Right cardiac atrium (tissue), 5 donors: ENCODE measurements around the gene HIGD1C. TPM values are rescaled to one million over a fixed set of nuclear protein-coding genes. Genes with fewer than 3 reads are reported as not detected.
A peak's percentile ranks its signal among the peaks of the same experiment; 100 is the strongest.

ENCODE experiments used
- ATAC-seq, 2 donors: fragments of 200-7000 bp; cut with Tn5 transposase; one replicate each; pipeline versions ENCODE4 v1.8.0 to v1.9.1; 2020; ENCODE audit warnings: moderate library complexity in 2 of 2, mild to moderate bottlenecking in 1 of 2
- DNase-seq, 3 donors: peaks; one replicate each; pipeline ENCODE4 v3.0.0-alpha.2; 2020
- H3K27ac ChIP-seq: one replicate; pipeline ENCODE4 v1.5.1; 2013; ENCODE audit warnings: mild to moderate bottlenecking, low read length, control low read depth, moderate library complexity
- H3K27me3 ChIP-seq: one replicate; pipeline ENCODE4 v1.6.1; 2013; ENCODE audit not compliant: control insufficient read depth, insufficient read depth
- H3K4me1 ChIP-seq: one replicate; pipeline ENCODE4 v1.6.1; 2013; ENCODE audit warnings: low read length; ENCODE audit not compliant: control insufficient read depth, insufficient read depth
- H3K4me3 ChIP-seq: one replicate; pipeline ENCODE4 v1.5.1; 2013; ENCODE audit warnings: low read length, control low read depth
- H3K9me3 ChIP-seq: one replicate; pipeline ENCODE4 v1.6.1; 2013; ENCODE audit warnings: low read length; ENCODE audit not compliant: control insufficient read depth
- WGBS: extraction: QIAGEN DNeasy Blood & Tissue Kit; methylation state at CpG from one replicate; pipeline ENCODE4 v1.1.7; 2013; 5-methylcytosine and 5-hydroxymethylcytosine counted together
- intact Hi-C, 4 donors: fragments of 100-400 bp; cut with DNase I; formaldehyde crosslinking; loops; one replicate each; pipeline versions ENCODE4 v1.11.0 to v1.14.0; 2022 to 2023
- polyA plus RNA-seq: library from polyadenylated mRNA; stranded (reverse); fragments of 200-250 nt; gene quantifications from one replicate; pipeline ENCODE4 v1.2.3, GENCODE V29; 2013
- total RNA-seq, 4 donors: library from RNA; stranded (reverse); fragmentation: NEBNext Ultra II Directional; extraction: Animal tissue kit (Norgen Biotek cat#: 25700); gene quantifications; one replicate each; pipeline ENCODE4 v1.2.1, GENCODE V29; 2021
- donor health status: healthy with polysubstance abuse.
- donor health status: DM: no; HTN: yes; CAD: no.
- donor health status: DM: no; HTN: no; CAD: no.
- donor health status: DM: no; HTN: yes; CAD: no; lungs with severe emphysema.
- donor health status: DM: yes; HTN: yes; CAD: no.

The HIGD1C gene
- total and polyA plus RNA-seq, 5 donors, result not detected

GRCh38 chr12:50933459-50934124 lies 18.8 kb upstream of the HIGD1C start:
- 97% methylated on average over 2 of the region's 2 CpGs for WGBS
- Histone ChIP-seq H3K27ac (no peak overlapping the region), H3K4me1 (peaks cover 7% of the 10 kb centered on the region), H3K4me3 (no peak overlapping the region), H3K27me3 (no peaks in the 10 kb centered on the region), H3K9me3 (no peaks in the 10 kb centered on the region)
- ATAC-seq (no peak), DNase-seq (no peak)
- intact Hi-C loops, result loop anchor here in 1 of 4 donors (10.0 kb wide), 1 partner anchor 109 kb away; no protein-coding TSS in a partner anchor

- ATAC-seq (peak; percentile 53 to 64), DNase-seq (no peak)
- 38% methylated on average over 3 of the region's 3 CpGs for WGBS
- no peaks in the 10 kb centered on the region for H3K9me3 ChIP-seq
- no peaks in the 10 kb centered on the region for H3K27me3 ChIP-seq
- intact Hi-C loops, result loop anchor here in 1 of 4 donors (10.0 kb wide), 1 partner anchor 110 kb away; no protein-coding TSS in a partner anchor
- H3K27ac ChIP-seq, result peak overlapping the region; percentile 77
- no peak overlapping the region for H3K4me3 ChIP-seq
- H3K4me1 ChIP-seq, result peaks cover 6% of the 10 kb centered on the region
Measured at GRCh38 chr12:50934371-50934851, 17.9 kb upstream of the HIGD1C start.

- Histone ChIP-seq H3K27me3 (no peaks in the 10 kb centered on the region), H3K27ac (peak overlapping the region; percentile 68), H3K9me3 (no peaks in the 10 kb centered on the region), H3K4me1 (peaks cover 6% of the 10 kb centered on the region), H3K4me3 (no peak overlapping the region)
- DNase-seq (no peak), ATAC-seq (peak; percentile 48 to 61)
- intact Hi-C loops, result loop anchor here in 1 of 4 donors (10.0 kb wide), 1 partner anchor 110 kb away; no protein-coding TSS in a partner anchor
- WGBS, result 51% methylated on average over 6 of the region's 6 CpGs
Measured at GRCh38 chr12:50934981-50935807, 17.1 kb upstream of the HIGD1C start.

GRCh38 chr12:50936821-50937530 lies 15.4 kb upstream of the HIGD1C start:
- Histone ChIP-seq H3K27ac (no peak overlapping the region), H3K4me1 (peaks cover 6% of the 10 kb centered on the region), H3K4me3 (no peak overlapping the region), H3K27me3 (no peaks in the 10 kb centered on the region), H3K9me3 (no peaks in the 10 kb centered on the region)
- no peak for DNase-seq
- intact Hi-C loops, result loop anchor here in 1 of 4 donors (10.0 kb wide), 1 partner anchor 112 kb away; no protein-coding TSS in a partner anchor
- 87% methylated on average over 9 of the region's 9 CpGs for WGBS
- no peak for ATAC-seq

- Histone ChIP-seq H3K4me1 (peaks cover 6% of the 10 kb centered on the region), H3K27me3 (no peaks in the 10 kb centered on the region), H3K27ac (no peak overlapping the region), H3K4me3 (no peak overlapping the region), H3K9me3 (no peaks in the 10 kb centered on the region)
- intact Hi-C loops, result loop anchor here in 1 of 4 donors (10.0 kb wide), 1 partner anchor 113 kb away; no protein-coding TSS in a partner anchor
- no peak for DNase-seq
- WGBS, result 93% methylated on average over 1 of the region's 1 CpG
- no peak for ATAC-seq
Measured at GRCh38 chr12:50937653-50938052, 14.7 kb upstream of the HIGD1C start.

- H3K9me3 ChIP-seq, result no peaks in the 10 kb centered on the region
- no peak overlapping the region for H3K4me3 ChIP-seq
- 90% methylated on average over 3 of the region's 3 CpGs for WGBS
- no peak overlapping the region for H3K27ac ChIP-seq
- ATAC-seq (no peak), DNase-seq (no peak)
- H3K4me1 ChIP-seq, result no peaks in the 10 kb centered on the region
- intact Hi-C loops, result no loop called here
- no peaks in the 10 kb centered on the region for H3K27me3 ChIP-seq
Measured at GRCh38 chr12:50947933-50948626, 4.3 kb upstream of the HIGD1C start.

- WGBS, result 46% methylated on average over 2 of the region's 4 CpGs
- intact Hi-C loops, result no loop called here
- no peak for ATAC-seq
Measured at GRCh38 chr12:50948798-50949197, 3.5 kb upstream of the HIGD1C start.

GRCh38 chr12:50949801-50950302 lies 2.5 kb upstream of the HIGD1C start:
- WGBS, result 95% methylated on average over 4 of the region's 4 CpGs
- intact Hi-C loops, result no loop called here
- no peaks in the 10 kb centered on the region for H3K27me3 ChIP-seq

More at GRCh38 chr12:50948798-50949197, 3.5 kb upstream of the HIGD1C start:
- Histone ChIP-seq H3K27ac (no peak overlapping the region), H3K9me3 (no peaks in the 10 kb centered on the region), H3K27me3 (no peaks in the 10 kb centered on the region), H3K4me1 (no peaks in the 10 kb centered on the region), H3K4me3 (no peak overlapping the region)
- no peak for DNase-seq

GRCh38 chr12:50951112-50951511 lies 1.2 kb upstream of the HIGD1C start:
- no peak for ATAC-seq
- 86% methylated on average over 2 of the region's 2 CpGs for WGBS
- intact Hi-C loops, result no loop called here

More at GRCh38 chr12:50949801-50950302, 2.5 kb upstream of the HIGD1C start:
- no peaks in the 10 kb centered on the region for H3K9me3 ChIP-seq
- no peak for DNase-seq
- no peak overlapping the region for H3K4me3 ChIP-seq
- no peak for ATAC-seq
- H3K27ac ChIP-seq, result no peak overlapping the region
- H3K4me1 ChIP-seq, result no peaks in the 10 kb centered on the region

GRCh38 chr12:50953047-50953446 lies 703 bp downstream of the HIGD1C start:
- intact Hi-C loops, result no loop called here
- Histone ChIP-seq H3K9me3 (no peaks in the 10 kb centered on the region), H3K27me3 (no peaks in the 10 kb centered on the region), H3K4me1 (no peaks in the 10 kb centered on the region), H3K4me3 (no peak overlapping the region), H3K27ac (no peak overlapping the region)
- DNase-seq, result no peak
- no peak for ATAC-seq
- 84% methylated on average over 7 of the region's 7 CpGs for WGBS

More at GRCh38 chr12:50951112-50951511, 1.2 kb upstream of the HIGD1C start:
- no peak for DNase-seq
- H3K4me1 ChIP-seq, result no peaks in the 10 kb centered on the region
- no peaks in the 10 kb centered on the region for H3K9me3 ChIP-seq
- no peaks in the 10 kb centered on the region for H3K27me3 ChIP-seq
- H3K4me3 ChIP-seq, result no peak overlapping the region
- H3K27ac ChIP-seq, result no peak overlapping the region
